ENCODE results near the gene FBXO17.
"Not testable (repeated sequence)": the region's sequence is repeated elsewhere in the genome, so short reads cannot be mapped to it uniquely, and the experiment has no call there.

FBXO17 gene, protein sequence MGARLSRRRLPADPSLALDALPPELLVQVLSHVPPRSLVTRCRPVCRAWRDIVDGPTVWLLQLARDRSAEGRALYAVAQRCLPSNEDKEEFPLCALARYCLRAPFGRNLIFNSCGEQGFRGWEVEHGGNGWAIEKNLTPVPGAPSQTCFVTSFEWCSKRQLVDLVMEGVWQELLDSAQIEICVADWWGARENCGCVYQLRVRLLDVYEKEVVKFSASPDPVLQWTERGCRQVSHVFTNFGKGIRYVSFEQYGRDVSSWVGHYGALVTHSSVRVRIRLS

DNA sequence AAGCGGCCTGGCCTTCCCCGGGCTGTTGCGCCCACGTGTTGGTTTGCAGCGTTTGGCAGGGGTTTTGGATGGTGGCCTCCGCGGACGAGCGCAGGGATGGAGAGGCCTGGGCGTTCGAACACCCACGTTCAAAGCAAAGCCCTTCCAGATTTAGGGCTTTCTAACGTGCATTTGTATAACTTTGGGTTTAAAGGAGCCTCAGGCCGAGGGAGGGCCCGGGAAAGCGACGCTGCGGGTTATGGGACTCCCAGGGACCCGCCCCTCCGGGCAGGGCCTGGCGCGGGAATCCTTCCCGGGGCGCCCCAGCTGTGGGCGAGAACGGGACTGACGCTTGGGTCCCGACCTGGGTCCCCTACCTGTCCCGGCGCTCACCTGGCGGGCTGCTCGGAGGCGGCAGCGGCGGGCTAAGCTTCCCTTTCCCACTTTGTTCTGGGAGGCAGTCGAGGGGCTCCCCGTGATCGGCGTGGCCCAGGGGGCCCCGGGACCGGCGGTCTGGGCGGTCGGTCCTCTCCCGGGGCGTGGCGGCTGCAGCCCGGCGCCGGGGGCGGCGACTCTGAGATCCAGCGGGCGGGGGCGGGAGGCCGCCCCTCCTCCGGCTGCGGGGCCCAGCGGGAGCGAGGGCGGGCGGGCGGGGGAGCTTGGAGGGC is at the start of gene FBXO17:
FBXO17 (minus strand) TSS at position 529 of the 647 bp plus-strand sequence. CDS start 25,423 bp downstream, outside the sequence.
- DNase-seq = no peak

DNA sequence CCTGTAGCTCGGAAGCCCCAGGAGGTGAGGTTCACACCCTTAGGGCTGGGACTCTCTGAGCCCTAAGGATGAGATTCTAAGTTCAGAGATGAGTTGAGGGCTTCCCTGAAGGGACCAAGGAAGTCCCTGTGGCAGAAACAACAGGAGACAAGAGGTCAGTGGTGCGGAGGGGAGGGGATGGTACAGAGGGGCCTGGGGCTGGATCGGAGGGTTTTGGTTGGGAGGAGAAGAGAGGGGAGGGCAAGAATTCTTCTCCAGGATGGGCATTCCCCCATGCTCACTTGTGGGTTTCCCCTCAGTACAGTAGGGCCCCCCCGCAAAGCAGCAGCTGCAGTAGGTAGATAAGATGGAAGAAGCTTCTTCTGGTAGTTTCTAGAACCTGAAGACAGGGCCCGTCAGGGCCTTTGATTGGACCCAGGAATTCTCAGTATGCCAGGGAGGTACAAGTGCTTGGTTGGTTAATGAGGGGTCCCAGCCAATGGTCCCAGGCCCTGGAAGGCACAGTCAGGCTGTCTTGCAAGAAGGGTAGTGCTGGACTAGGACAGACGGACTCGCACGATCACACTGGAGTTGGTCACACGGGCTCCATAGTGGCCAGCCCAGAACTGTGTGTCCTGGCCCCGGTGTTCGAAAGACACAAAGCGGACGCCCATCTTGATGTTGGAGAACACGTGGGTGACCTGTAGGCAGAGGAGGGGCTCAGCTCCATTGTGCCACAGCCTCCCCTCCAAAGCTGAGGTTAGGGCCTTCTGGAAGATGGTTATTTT is 49.5 kb upstream of the FBXO17 start:
- DNase-seq = no peak

DNA sequence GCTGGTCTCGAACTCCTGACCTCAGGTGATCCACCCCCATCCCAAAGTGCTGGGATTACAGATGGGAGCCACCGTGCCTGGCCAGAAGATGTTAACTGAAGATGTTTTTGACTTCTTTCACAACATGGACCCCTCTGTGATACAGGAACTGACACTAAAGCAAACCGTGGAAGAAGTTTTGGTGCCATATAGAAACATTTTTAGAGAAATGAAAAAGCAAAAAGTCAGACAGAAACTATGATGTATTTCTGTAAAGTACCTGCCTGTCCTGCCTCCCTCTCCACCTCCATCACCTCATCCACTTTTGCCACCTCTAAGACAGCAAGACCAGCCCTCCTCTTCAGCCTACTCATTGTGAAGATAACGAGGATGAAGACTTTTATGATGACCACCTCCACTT is 45.5 kb upstream of the FBXO17 start:
- no peak for DNase-seq

DNA sequence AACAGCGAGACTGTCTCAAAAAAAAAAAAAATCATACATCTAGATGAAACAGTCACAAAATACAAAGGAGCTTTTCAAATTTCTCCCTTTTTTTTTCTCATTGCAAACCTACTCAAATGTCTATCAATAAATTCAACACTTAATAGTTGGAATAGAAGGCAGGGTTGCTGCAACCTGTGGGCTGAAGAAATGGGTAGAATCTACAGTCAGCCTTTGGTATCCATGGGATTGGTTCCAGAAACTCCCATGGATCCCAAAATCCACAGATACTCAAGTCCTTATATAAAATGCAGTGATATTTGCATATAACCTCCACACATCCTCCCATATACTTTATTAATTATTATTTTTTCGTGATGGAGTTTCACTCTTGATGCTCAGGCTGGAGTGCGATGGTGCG is 42.1 kb upstream of the FBXO17 start:
- no peak for DNase-seq

DNA sequence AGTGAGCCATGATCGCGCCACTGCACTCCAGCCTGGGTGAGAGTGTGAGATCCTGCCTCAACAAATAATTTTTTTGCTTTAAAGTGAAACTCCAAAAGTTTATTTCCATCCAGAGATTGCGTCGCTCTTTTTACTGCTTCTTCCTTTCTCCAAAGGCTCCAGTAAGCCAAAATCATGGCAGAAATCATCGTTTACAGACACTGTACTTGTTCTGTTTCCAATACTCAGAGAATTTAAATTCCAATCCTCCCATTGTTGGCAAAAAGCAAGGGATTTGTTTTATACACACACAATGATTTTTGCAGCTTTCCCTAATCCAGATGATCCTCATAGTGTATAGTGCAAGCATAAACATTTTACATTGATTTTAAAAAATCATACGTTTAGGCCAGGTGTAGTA is 41.5 kb upstream of the FBXO17 start:
- DNase-seq = no peak

DNA sequence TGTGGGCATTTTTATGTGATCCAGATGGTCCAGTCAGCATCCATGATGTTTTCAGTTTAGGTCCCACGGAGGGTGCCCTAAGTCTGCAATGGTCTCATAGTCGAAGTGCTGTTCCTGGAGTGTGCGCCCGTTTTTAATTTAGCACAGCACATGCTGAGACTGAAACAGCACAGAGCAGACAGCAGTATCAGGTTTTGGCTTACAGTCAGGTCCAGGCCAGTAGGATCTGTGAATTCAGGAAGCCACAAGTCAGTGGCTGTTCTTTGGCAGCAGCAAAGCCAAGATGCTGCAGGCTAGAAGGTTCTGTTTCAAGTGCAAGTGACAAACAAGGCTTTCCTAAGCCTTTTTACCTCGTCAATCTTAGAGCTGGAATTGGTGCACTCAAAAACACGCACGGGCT is 38.5 kb upstream of the FBXO17 start:
- DNase-seq = no peak

DNA sequence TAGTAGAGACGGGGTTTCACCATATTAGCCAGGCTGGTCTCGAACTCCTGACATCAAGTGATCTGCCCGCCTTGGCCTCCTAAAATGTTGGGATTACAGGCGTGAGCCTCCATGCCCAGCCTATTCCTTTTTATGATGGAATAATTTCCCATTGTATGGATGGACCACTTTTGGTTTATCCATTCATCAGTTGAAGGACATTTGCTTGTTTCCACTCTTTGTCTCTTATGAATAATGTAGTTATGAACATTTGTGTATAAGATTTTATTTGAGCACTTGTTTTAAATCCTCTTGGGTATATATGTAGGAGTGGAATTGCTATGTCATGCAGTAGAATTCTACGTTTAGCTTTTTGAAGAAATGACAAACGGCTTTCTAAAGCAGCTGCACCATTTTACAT is 33.5 kb upstream of the FBXO17 start:
- no peak for DNase-seq

DNA sequence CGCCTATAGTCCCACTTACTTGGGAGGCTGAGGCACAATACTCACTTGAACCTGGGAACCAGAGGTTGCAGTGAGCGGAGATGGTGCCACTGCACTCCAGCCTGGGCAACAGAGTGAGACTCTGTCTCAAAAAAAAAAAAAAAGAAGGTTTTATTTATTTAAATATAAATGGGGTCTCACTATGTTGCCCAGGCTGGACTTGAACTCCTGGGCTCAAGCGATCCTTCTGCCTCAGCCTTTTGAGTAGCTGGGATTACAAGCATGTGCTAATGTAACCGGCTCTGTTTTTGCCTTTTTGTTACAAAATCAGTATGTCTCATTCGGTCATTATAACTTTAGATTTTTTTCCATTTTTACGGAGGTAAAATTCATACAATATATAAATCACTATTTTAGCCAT is 32.6 kb upstream of the FBXO17 start:
- no peak for DNase-seq

DNA sequence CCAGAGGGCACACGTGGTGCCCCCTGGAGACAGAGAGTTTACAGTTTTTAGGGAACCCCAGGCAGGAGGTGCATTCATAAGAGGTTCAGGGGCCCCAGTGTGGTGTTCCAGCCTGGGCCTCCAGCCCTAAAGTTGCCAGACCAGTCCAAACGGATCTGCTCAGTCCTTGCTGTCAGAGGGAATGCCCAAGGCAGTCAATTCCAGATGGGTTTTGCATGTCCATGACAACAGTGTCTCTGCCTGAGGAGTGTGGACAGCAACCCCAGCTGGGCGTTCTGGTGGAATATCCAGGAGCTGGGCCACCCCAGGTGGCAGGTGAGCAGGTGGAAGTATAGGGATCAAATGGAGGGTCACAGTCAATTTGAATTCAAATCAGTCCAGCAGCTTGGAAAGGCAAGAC is 31.6 kb upstream of the FBXO17 start:
- DNase-seq = no peak

DNA sequence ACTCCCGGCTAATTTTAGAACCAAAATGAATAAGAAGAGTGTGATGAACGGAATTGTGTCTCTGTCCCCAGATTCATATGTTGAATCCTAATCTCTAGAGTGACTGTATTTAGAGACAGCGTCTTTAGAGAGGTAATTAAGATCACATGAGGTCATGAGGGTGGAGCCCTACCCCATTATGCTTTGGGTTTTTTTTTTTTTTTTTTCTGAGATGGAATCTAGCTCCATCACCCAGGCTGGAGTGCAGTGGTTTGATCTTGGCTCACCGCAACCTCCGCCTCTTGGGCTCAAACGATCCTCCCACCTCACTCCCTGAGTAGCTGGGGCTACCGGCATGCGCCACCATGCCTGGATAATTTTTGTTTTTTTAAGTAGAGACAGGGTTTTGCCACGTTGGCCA is 28.9 kb upstream of the FBXO17 start:
- DNase-seq = no peak

DNA sequence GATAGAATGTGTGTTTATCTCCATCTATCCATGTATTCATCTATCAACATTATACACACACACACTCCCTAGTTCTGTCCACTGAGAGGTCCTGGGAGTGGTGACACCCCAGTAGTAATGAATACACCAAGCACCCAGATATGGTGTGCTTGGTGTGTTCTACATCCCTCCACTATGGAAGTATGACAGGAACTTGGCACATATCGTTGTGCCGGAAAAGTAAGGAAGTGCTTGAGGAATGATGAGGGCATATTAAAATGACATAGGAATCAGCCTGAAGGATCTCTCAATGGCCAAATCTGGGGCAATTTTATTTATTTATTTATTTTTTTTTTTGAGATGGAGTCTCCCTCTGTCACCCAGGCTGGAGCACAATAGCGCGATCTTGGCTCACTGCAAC is 28.3 kb upstream of the FBXO17 start:
- no peak for DNase-seq

DNA sequence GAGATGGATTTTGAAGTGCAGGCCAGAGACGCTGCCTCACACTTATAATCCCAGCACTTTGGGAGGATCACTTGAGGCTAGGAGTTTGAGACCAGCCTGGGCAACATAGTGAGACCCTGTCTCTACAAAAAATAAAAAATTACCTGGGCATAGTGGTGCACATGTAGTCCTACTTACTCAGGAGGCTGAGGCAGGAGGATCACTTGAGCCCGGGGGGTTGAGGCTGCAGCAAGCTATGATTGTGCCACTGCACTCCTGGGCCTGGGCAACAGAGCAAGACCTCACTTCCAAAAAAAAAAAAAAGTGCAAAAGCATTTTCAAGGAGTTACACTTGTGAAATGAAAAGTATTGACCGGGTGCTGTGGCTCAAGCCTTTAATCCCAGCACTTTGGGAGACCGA is 27.6 kb upstream of the FBXO17 start:
- no peak for DNase-seq

DNA sequence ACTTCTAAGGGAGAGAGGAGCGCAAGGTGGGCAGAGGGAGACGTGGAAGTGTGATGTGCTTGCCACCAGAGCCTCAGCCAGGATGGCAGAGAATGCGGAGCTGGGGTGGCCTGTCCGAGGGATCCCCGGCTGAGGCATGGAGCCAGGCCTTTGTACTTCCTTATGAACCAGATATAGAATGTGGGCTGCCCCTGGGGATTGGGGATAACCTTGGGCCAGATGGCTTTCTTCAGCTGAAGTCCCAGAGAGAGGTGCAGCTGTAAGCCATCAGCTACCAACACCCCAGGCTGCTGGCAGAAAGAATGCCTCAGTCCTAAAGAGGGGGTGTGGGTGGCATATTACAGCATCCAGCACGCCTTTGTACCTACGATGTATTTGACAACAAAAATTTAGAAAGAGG is 25.5 kb upstream of the FBXO17 start:
- no peak for DNase-seq

DNA sequence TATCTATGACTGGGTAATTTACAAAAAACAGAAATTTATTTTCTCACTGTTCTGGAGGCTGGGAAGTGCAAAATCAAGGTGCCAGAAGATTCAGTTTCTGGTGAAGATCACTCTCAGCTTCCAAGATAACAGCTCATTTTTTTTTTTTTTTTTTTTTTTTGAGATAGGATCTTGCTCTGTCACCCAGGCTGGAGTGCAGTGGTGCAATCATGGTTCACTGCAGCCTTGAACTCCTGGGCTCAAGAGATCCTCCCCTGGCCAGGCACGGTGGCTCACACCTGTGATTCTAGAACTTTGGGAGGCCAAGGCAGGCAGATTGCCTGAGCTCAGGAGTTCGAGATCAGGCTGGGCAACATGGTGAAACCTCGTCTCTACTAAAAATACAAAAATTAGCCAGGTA is 22.0 kb upstream of the FBXO17 start:
- not testable (repeated sequence) for DNase-seq

DNA sequence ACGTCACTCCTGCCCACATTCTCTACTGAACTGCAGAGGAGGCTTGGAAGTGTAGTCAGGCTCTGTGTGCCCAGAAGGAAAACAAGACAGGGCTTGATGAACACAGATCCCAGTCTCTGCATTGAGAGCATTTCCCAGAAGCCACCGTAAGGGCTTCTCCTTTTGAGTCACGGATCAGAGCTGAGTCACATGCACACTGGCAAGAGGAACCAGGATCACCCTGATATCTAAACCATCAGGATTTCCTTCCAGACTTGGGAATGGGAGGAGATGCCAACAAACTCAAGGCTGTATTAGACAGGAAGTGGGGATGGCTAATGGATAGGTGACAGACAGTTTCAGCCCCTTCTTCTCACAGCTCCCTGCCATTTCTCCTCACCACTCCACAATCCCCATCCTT is 17.7 kb upstream of the FBXO17 start:
- no peak for DNase-seq

DNA sequence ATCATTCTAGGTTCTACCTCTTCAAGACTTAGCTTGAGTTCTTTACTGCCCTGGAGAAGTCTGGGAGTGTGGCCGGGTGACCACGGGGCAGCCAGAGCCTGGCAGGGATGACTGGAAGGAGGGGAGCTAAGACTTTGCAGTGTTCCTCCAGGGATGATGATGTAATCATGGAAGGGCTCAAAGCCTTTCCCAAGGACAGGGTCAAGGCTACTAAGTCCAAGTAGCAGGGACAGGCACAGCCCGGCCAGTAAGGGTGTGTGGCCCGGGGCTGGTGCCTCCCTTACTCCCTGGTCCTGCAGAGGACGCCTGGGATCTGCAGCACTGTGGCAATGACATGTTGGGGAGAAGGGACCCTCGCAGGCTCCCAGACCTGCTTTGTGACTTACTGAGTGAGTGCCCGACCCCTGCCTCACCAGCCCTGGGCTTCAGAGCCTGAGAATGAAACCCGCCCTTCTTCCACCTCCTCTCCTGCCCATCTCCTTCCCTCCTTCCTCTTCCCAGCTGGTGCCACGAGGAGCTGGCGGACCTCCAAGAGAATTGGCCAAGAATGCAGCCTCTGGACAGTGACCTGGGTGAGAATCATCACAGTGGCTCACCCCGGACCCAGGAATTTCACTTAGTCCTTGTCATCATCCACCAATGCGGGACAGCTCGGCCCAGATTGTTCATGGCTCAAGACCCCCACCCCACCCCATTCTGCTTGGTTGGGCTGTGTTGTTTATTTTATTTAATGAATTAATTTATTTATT is 15.6 kb upstream of the FBXO17 start:
- DNase-seq = no peak

DNA sequence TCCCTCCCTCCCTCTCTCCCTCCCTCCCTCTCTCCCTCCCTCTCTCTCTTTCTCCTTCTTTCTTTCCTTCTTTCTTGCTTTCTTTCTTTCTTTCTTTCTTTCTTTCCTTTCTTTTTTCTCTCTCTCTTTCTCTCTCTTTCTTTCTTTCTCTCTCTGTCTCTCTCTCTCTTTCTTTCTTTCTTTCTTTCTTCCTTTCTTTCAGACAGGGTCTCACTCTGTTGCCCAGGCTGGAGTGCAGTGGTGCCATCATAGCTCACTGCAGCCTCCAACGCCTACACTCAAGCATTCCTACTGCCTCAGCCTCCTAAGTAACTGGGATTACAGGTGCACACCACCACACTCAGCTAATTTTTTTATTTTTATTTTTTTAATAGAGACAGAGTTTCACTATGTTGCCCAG is 14.1 kb upstream of the FBXO17 start:
- DNase-seq = not testable (repeated sequence)

DNA sequence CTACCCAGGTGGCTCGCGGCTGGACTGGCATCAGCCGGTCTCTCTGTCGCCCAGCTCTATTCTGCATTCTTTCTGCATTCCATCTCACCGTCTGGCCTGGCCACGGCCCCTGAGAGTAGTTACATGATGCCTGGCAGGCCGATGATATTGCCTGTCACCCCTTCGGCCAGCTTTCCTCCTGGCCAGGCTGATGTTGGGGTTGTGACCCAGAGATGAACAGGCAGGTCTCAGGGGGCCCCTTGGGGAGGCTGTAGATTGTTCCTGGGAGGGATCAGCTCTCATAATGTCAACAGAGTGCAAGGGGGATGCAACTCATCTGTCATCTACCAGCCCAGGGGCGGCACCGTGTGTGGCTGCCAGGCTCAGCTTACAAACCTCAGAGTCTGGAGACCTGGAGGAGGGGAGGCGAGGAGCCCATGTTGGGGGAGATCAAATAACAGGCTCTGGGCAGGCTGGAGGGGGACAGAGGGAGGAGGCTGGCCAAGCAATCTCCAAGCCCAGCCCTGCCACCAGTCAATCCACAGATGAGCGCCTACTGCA is 13.6 kb upstream of the FBXO17 start:
- no peak for DNase-seq

DNA sequence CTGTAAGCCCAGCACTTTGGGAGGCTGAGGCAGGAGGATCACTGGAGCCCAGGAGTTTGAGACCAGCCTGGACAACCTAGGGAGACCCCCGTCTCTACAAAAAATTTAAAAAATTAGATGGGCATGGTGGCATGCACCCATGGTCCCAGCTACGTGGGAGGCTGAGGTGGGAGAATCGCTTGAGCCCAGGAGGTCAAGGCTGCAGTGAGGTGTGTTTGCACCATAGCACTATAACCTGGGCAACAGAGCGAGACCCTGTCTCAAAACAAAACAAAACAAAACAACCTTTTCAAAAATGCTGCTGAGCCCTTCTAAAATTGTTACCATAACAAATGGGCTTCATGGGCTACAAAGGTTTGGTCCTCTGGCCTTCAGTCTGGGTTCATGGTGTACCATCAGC is 13.1 kb upstream of the FBXO17 start:
- DNase-seq = not testable (repeated sequence)

DNA sequence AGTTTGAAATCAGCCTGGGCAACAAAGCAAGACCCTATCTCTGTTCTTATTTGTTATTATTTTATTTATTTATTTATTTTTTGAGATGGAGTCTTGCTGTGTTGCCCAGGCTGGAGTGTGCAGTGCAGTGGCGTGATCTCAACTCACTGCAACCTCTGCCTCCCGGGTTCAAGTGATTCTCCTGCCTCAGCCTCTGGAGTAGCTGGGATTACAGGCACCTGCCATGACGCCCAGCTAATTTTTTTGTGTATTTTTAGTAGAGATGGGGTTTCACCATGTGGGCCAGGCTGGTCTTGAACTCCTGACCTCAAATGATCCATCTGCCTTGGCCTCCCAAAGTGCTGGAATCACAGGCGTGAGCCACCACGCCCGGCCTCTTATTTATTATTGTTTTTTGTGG is 12.2 kb upstream of the FBXO17 start:
- DNase-seq = not testable (repeated sequence)

DNA sequence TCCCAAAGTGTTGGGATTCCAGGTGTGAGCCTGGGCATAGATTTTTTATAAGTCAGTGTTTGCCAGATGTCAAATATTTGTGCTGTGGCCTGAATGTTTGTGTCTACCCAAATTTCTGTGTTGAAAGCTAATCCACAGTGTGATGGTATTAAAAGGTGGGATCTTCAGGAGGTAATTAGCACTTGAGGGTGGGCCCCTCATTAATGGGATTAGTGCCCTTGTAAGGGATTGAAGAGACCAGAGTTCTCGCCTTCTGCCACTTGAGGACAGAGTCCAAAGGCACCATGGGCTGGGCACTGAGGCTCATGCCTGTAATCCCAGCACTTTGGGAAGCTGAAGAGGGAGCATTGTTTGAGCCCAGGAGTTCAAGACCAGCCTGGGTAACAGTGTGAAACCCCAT is 9.7 kb upstream of the FBXO17 start:
- no peak for DNase-seq

DNA sequence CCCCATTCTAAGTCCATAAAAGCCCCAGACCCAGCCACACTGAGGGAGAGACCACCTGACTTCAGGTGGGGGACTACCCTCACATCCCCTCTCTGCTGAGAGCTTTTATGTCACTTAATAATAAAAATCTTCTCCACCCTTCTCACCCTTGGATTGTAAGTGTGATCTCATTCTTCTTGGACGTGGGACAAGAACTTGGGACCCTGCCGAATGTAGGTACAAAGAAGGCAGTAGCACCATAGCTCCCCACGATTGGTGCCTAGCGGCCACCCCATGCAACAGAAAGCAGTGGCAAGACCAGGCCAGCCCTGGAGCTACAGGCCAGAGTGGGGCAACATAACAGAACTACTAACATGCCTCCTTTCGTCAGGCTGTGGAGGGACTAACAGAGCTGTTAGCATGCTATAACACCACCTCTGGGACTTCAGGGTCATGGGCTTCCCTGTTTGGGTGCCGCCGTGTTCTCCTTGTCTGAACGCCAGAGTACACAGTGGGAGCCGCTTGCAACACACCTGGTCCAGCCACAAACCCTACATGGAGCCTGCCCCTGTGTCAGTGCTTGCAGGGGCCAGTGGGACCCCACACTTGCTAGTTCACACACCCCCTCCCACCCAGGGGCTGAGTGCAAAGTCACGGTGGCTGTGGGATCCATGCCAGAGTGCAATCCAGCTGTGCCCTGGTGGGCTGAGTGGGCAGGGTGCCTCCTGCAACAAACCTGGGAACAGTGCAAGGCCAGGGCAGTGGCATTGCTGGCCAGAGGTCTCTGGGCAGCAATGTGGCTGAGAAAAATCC is 5.2 kb upstream of the FBXO17 start:
- DNase-seq = no peak
